Measurements from ENCODE around the gene DBI. TPM values are rescaled to one million over a fixed set of nuclear protein-coding genes. Genes with fewer than 3 reads are reported as not detected.

Gene DBI
- polyA plus RNA-seq, 3 donors from 2014 or later: 641 to 788 (median 730) TPM

DNA sequence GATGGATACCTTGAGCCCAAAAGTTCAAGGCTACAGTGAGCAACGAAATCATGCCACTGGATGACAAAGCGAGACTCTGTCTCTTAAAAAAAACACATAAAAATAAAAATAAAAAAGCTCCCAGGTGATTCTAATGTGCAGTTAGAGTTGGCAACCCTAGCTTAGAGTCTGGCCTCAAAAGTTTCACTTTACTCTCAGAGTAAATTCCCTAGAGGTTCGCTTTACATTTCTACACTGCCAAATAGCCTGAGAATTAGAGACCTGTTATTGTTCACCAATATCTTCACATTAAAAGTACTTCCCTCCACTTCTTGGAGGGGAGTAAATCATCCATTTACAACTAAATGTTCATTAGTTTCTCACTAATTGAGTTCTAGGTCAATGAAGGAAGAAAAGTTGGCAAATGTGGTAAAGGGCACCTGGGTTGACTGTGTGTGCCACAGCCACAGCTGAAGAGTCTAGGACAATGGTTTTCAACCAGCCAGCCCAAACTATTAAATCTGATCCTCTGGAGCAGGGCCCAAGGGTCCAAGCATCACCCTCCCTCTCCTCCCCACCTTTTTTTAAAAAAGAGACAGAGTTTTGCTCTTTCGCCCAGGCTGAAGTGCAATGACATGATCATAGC is 49.6 kb downstream of the DBI start:
- no peaks in the 10 kb centered on the region for H3K36me3 Mint-ChIP-seq
- no peak overlapping the region for H3K27ac Mint-ChIP-seq
- peaks cover 3 to 8% (median 5%) of the 10 kb centered on the region in 3 donors for H3K27me3 Mint-ChIP-seq (ENCODE audit: low read depth in 3 of 3)
- H3K4me3 Mint-ChIP-seq: no peak overlapping the region
- peaks cover 0 to 3% (median 0%) of the 10 kb centered on the region in 6 donors for H3K9me3 Mint-ChIP-seq
- DNase-seq: no peak
- H3K4me1 Mint-ChIP-seq: no peaks in the 10 kb centered on the region

GRCh38 chr2:119417908-119418307 is 51.1 kb downstream of the DBI start:
- Mint-ChIP-seq H3K4me1 (no peaks in the 10 kb centered on the region), H3K9me3 (peaks cover 0 to 3% (median 0%) of the 10 kb centered on the region in 6 donors), H3K4me3 (no peak overlapping the region), H3K27ac (no peak overlapping the region), H3K27me3 (ENCODE audit: low read depth in 3 of 3) (peaks cover 3 to 11% (median 5%) of the 10 kb centered on the region in 3 donors), H3K36me3 (no peaks in the 10 kb centered on the region)
- DNase-seq: no peak

DNA sequence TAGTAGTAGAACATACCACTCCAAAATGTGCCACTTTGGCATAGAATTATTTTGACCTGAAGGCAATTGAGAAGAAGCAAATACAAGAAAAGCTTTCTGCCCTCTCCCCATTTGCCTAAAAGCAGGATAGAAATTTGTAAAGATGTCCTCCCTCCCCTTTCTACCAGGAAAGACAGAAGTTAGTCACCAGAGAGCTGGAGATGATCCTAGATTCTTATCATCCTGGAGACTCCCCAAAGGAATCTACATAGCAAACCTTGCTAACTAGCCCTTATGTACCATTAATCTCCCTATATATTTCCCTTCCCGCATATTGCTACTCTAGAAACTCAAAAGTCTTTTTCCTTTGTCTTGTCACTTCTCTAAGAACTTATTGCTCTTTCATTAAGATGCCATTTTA is 52.3 kb downstream of the DBI start:
- no peak overlapping the region for H3K27ac Mint-ChIP-seq
- no peaks in the 10 kb centered on the region for H3K36me3 Mint-ChIP-seq
- no peaks in the 10 kb centered on the region for H3K4me1 Mint-ChIP-seq
- no peak for DNase-seq
- H3K4me3 Mint-ChIP-seq: no peak overlapping the region
- H3K27me3 Mint-ChIP-seq (ENCODE audit: low read depth in 3 of 3): peaks cover 5 to 11% (median 5%) of the 10 kb centered on the region in 3 donors
- H3K9me3 Mint-ChIP-seq: peaks cover 0 to 3% (median 0%) of the 10 kb centered on the region in 6 donors

- Mint-ChIP-seq H3K4me3 (no peak overlapping the region), H3K4me1 (no peaks in the 10 kb centered on the region), H3K36me3 (no peaks in the 10 kb centered on the region), H3K27me3 (ENCODE audit: low read depth in 3 of 3) (peaks cover 5 to 13% (median 8%) of the 10 kb centered on the region in 3 donors), H3K27ac (no peak overlapping the region), H3K9me3 (peaks cover 0 to 3% (median 0%) of the 10 kb centered on the region in 6 donors)
- DNase-seq: no peak
Measured at GRCh38 chr2:119419803-119420508, 53.2 kb downstream of the DBI start.

- Mint-ChIP-seq H3K36me3 (no peaks in the 10 kb centered on the region), H3K9me3 (peaks cover 0 to 3% (median 0%) of the 10 kb centered on the region in 6 donors), H3K27ac (no peak overlapping the region), H3K27me3 (ENCODE audit: low read depth in 3 of 3) (peaks cover 8 to 13% (median 8%) of the 10 kb centered on the region in 3 donors), H3K4me3 (no peak overlapping the region), H3K4me1 (no peaks in the 10 kb centered on the region)
- no peak for DNase-seq
Measured at GRCh38 chr2:119421304-119421703, 54.5 kb downstream of the DBI start.

DNA sequence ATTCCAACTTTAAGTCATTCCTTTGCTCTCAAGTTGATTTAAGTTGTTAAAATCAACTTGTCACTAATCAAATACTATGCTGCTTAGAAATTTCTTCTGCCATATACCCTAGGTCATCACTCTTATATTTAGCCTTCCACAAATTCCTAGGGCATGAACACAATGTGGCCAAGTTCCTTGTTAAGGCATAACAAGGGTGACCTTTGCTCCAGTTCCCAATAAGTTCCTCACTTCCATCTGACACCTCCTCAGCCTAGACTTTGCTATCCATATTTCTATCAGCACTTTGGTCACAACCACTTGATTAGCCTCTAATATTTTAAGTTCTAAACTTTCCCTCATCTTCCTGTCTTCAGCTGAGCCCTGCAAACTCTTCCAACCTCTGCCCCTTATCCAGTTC is 55.0 kb downstream of the DBI start:
- Mint-ChIP-seq H3K4me1 (no peaks in the 10 kb centered on the region), H3K4me3 (no peak overlapping the region), H3K36me3 (no peaks in the 10 kb centered on the region), H3K27me3 (ENCODE audit: low read depth in 3 of 3) (peaks cover 8 to 13% (median 10%) of the 10 kb centered on the region in 3 donors), H3K9me3 (peaks cover 0 to 3% (median 0%) of the 10 kb centered on the region in 6 donors), H3K27ac (no peak overlapping the region)
- DNase-seq: no peak

Other genes starting within 250 kb of the DBI start
- gene C1QL2, start 208.2 kb upstream of the DBI start, polyA plus RNA-seq: not detected
- 1 to 10 TPM in 1 of 3 donors, under 1 TPM in 1, not detected in 1; 0.83 to 1.9 TPM for gene STEAP3, start 143.1 kb upstream of the DBI start, polyA plus RNA-seq
- gene C2orf76, start 143 bp upstream of the DBI start, polyA plus RNA-seq: 10 to 100 TPM; 33.2 to 49.3 (median 47.5) TPM
- gene TMEM37, start 64.9 kb downstream of the DBI start, polyA plus RNA-seq: not detected
- not detected for gene SCTR, start 157.5 kb downstream of the DBI start, polyA plus RNA-seq
- not detected for gene CFAP221, start 177.5 kb downstream of the DBI start, polyA plus RNA-seq

All from immature natural killer cell (primary cell).